HG03060 (cell line): ENCODE data around the gene PHYH.
"Not testable (repeated sequence)": the region's sequence is repeated elsewhere in the genome, so short reads cannot be mapped to it uniquely, and the experiment has no call there.

Experiments used
- ATAC-seq: cut with Tn5 transposase; IDR thresholded peaks from one replicate; pipeline ENCODE4 v1.9.1; 2021; ENCODE audit warnings: low read depth, moderate number of reproducible peaks; ENCODE audit not compliant: unreplicated experiment

Gene PHYH

GRCh38 chr10:13276146-13276545 lies 23.7 kb downstream of the PHYH start:
- ATAC-seq = not testable (repeated sequence)

- no peak for ATAC-seq
These were observed 27.7 kb downstream of the PHYH start for GRCh38 chr10:13272164-13272571.

- ATAC-seq = no peak
These were observed 28.2 kb downstream of the PHYH start for GRCh38 chr10:13271552-13272163.

GRCh38 chr10:13270877-13271551 lies 28.9 kb downstream of the PHYH start:
- no peak for ATAC-seq

GRCh38 chr10:13268841-13269240 lies 31.0 kb downstream of the PHYH start:
- ATAC-seq = no peak

- no peak for ATAC-seq
These were observed 31.6 kb downstream of the PHYH start for GRCh38 chr10:13268310-13268709.

GRCh38 chr10:13263591-13263990 lies 36.3 kb downstream of the PHYH start:
- ATAC-seq = no peak

GRCh38 chr10:13262433-13262832 lies 37.4 kb downstream of the PHYH start:
- ATAC-seq = no peak

- no peak for ATAC-seq
These were observed 42.2 kb downstream of the PHYH start for GRCh38 chr10:13257621-13258140.

GRCh38 chr10:13256627-13257026 lies 43.2 kb downstream of the PHYH start:
- no peak for ATAC-seq

GRCh38 chr10:13253726-13254125 lies 46.1 kb downstream of the PHYH start:
- no peak for ATAC-seq

- ATAC-seq = no peak
These were observed 52.1 kb downstream of the PHYH start for GRCh38 chr10:13247784-13248183.

- ATAC-seq = no peak
These were observed 52.6 kb downstream of the PHYH start for GRCh38 chr10:13247246-13247645.

- not testable (repeated sequence) for ATAC-seq
These were observed 57.6 kb downstream of the PHYH start for GRCh38 chr10:13242260-13242659.

- ATAC-seq = no peak
These were observed 58.3 kb downstream of the PHYH start for GRCh38 chr10:13241613-13242012.

GRCh38 chr10:13239923-13240322 lies 59.9 kb downstream of the PHYH start:
- no peak for ATAC-seq

- no peak for ATAC-seq
These were observed 61.4 kb downstream of the PHYH start for GRCh38 chr10:13238271-13239077.

- ATAC-seq = no peak
These were observed 63.2 kb downstream of the PHYH start for GRCh38 chr10:13236638-13237037.

GRCh38 chr10:13234736-13235135 lies 65.1 kb downstream of the PHYH start:
- ATAC-seq = not testable (repeated sequence)

GRCh38 chr10:13234172-13234571 lies 65.7 kb downstream of the PHYH start, which contains the start of gene UCMA:
TSS of gene UCMA (minus strand) at chr10:13234374. CDS start at chr10:13234258, 116 bp downstream.
- ATAC-seq = no peak

- ATAC-seq = no peak
These were observed 66.5 kb downstream of the PHYH start for GRCh38 chr10:13233358-13233757.
